ENCODE results near the gene ZNF652. TPM values are rescaled to one million over a fixed set of nuclear protein-coding genes. Genes with fewer than 3 reads are reported as not detected.

Gene ZNF652
- total and polyA plus RNA-seq, 3 donors from 2014 or later: 32.3 to 62.3 (median 51.2) TPM

DNA sequence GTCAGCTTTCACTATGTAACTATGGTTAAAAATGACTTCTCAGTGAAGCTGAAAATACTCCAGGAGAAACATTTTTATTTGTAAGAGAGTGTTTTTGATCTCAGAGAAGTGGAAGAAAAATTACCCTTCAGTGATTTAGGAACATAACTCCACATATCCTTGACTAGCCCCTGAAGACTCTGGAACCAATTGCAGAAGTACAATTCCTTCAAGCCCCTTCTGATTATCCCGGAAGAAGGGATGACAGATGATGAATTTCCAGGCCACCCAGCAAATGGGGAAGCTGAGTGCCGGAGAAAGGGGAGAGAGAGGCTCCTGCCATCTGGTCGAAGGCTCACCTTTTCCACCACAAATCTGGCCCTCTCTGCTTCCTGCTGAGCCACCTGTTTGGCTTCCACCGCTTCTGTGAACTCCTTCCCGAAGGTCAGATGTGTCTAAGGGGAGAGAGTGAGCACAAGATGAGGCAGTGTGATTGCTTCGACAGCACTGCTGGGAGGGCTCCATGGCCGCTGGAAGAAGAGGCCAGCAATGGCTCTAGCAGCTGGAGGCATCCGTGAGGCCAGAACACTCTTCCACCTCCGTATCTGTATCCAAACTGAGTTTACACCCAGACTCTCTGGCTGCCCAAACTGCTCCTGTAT lies 44.5 kb upstream of the ZNF652 start:
- Histone ChIP-seq H3K9me3 (no peaks in the 10 kb centered on the region), H3K27ac (no peak overlapping the region), H3K36me3 (ENCODE audit: low read depth, missing control alignments) (no peaks in the 10 kb centered on the region), H3K4me3 (no peak overlapping the region), H3K4me1 (peaks cover 23% of the 10 kb centered on the region), H3K27me3 (no peaks in the 10 kb centered on the region)
- DNase-seq: no peak
- 89 to 94% methylated on average over 9 of the region's 9 CpGs for WGBS, 2 donors
- intact Hi-C loops (cut with DNase I; ENCODE audit: low total_unique reads): no loop called here
- TF ChIP-seq CTCF (IDR thresholded peaks at IDR 0.05) (no peak), POLR2A (IDR thresholded peaks at IDR 0.05) (no peak)

DNA sequence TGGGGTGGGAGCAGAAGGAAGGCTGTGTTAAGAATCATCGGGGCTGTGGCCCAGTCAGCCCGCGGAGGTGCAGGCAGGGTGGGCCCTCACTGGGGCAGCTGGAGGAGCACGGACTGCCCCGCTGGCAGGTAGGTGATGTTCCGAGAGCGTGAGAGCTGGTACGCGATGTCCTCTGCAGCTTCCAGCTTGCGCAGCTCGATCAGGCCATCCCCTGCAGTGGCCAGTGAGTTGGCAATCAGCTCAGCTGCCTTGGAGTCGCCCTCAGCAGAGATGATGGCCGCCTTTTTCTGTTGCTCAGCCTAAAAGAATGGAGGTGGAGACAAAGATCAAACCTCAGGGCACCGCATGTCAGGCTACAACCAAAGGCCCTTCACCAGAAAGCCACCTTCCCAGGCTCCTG lies 42.9 kb upstream of the ZNF652 start:
- no peaks in the 10 kb centered on the region for H3K27me3 ChIP-seq
- no peak for TF ChIP-seq CTCF (IDR thresholded peaks at IDR 0.05)
- no peak for TF ChIP-seq POLR2A (IDR thresholded peaks at IDR 0.05)
- no peaks in the 10 kb centered on the region for H3K9me3 ChIP-seq
- no peak for DNase-seq
- 80 to 83% methylated on average over 13 to 14 of the region's 14 CpGs for WGBS, 2 donors
- H3K4me3 ChIP-seq: no peak overlapping the region
- peak overlapping the region; percentile 49 to 83 for H3K27ac ChIP-seq
- H3K36me3 ChIP-seq (ENCODE audit: low read depth, missing control alignments): no peaks in the 10 kb centered on the region
- intact Hi-C loops (cut with DNase I; ENCODE audit: low total_unique reads): no loop called here
- peaks cover 23% of the 10 kb centered on the region for H3K4me1 ChIP-seq

DNA sequence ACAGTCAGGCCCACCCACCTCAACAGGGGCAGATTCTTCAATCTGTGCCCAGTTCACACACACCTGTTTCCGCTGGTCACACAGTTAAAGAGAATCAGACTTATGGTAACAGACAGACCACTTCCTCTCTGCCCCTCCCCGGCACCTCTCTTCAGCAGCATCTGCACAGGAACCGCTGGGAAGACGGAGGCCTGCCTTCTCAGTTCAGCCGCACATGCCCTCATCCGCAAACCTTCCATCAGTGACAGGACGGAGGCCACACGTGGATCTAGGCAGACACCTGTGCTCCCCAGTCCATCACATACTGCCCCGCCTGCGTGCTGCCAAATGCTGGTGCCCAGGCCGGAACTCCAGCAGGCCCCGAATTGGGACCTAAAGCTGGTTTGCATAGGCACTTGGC lies 42.3 kb upstream of the ZNF652 start:
- DNase-seq: no peak
- 76 to 83% methylated on average over 12 of the region's 12 CpGs for WGBS, 2 donors
- peak overlapping the region; percentile 49 to 83 for H3K27ac ChIP-seq
- H3K4me3 ChIP-seq: no peak overlapping the region
- H3K36me3 ChIP-seq (ENCODE audit: low read depth, missing control alignments): no peaks in the 10 kb centered on the region
- no peaks in the 10 kb centered on the region for H3K9me3 ChIP-seq
- H3K4me1 ChIP-seq: peaks cover 23% of the 10 kb centered on the region
- no peaks in the 10 kb centered on the region for H3K27me3 ChIP-seq
- TF ChIP-seq CTCF (IDR thresholded peaks at IDR 0.05) (no peak), POLR2A (IDR thresholded peaks at IDR 0.05) (no peak)
- intact Hi-C loops (cut with DNase I; ENCODE audit: low total_unique reads): no loop called here

GRCh38 chr17:49403514-49404289 lies 41.7 kb upstream of the ZNF652 start:
- Histone ChIP-seq H3K36me3 (ENCODE audit: low read depth, missing control alignments) (no peaks in the 10 kb centered on the region), H3K27me3 (no peaks in the 10 kb centered on the region), H3K4me3 (no peak overlapping the region), H3K9me3 (no peaks in the 10 kb centered on the region), H3K27ac (peak overlapping the region; percentile 49 to 83), H3K4me1 (peaks cover 23% of the 10 kb centered on the region)
- peak; percentile 63 for DNase-seq
- WGBS, 2 donors: 40 to 61% methylated on average over 9 to 10 of the region's 10 CpGs
- no peak for TF ChIP-seq POLR2A (IDR thresholded peaks at IDR 0.05)
- no peak for TF ChIP-seq CTCF (IDR thresholded peaks at IDR 0.05)
- intact Hi-C loops (cut with DNase I; ENCODE audit: low total_unique reads): no loop called here
